Peyer's patch (tissue), 4 donors: Measurements from ENCODE around the gene RNF26. TPM values are rescaled to one million over a fixed set of nuclear protein-coding genes. Genes with fewer than 3 reads are reported as not detected.

Source experiments
- DNase-seq, 3 donors: peaks; one replicate each; pipeline ENCODE4 v3.0.0-alpha.2; 2017 to 2019
- H3K27ac ChIP-seq, 4 donors: fragments of 200-600 bp; sonication (generic); one replicate each; pipeline ENCODE4 v1.5.1; 2016 to 2019
- H3K27me3 ChIP-seq, 2 donors: fragments of 200-600 bp; sonication (generic); one replicate each; pipeline ENCODE4 v1.5.1; 2019
- H3K36me3 ChIP-seq, 3 donors: fragments of 200-600 bp; sonication (generic); one replicate each; pipeline ENCODE4 v1.5.1; 2016 to 2019
- H3K4me1 ChIP-seq, 4 donors: fragments of 200-600 bp; sonication (generic); one replicate each; pipeline ENCODE4 v1.5.1; 2016 to 2019
- H3K4me3 ChIP-seq, 4 donors: fragments of 200-600 bp; sonication (generic); 1 replicate in 3 of 4; 2 replicates in 1 of 4; pipeline ENCODE4 v1.5.1; 2016 to 2019; ENCODE audit warnings: mild to moderate bottlenecking in 1 of 4
- H3K9me3 ChIP-seq, 4 donors: fragments of 200-600 bp; sonication (generic); one replicate each; pipeline ENCODE4 v1.5.1; 2016 to 2019; ENCODE audit warnings: mild to moderate bottlenecking in 1 of 4
- POLR2A ChIP-seq, 2 donors: fragments of 450-650 bp; IDR thresholded peaks; one replicate each; pipeline ENCODE4 v1.5.1; 2017; ENCODE audit warnings: antibody characterized with exemption in 2 of 2, mild to moderate bottlenecking in 2 of 2, moderate library complexity in 2 of 2
- total RNA-seq, 4 donors: library from RNA; depleted of rRNA; stranded (reverse); fragments of >200 nt; gene quantifications; one replicate each; pipeline ENCODE4 v1.1.0, GENCODE V29; 2016
- TF ChIP-seq, protein P1 (sequence below), 6 experiments: fragments of 450-650 bp in 4 of 6; fragments of 200-600 bp in 2 of 6; sonication (generic) in 1 of 6; IDR thresholded peaks; one replicate each; pipeline ENCODE4 v1.5.1; 2017 to 2019; ENCODE audit warnings: antibody characterized with exemption in 6 of 6, mild to moderate bottlenecking in 3 of 6, moderate library complexity in 1 of 6

Gene RNF26
- total RNA-seq, 4 donors from 2014 or later: 15.5 to 23.4 (median 16.5) TPM

DNA sequence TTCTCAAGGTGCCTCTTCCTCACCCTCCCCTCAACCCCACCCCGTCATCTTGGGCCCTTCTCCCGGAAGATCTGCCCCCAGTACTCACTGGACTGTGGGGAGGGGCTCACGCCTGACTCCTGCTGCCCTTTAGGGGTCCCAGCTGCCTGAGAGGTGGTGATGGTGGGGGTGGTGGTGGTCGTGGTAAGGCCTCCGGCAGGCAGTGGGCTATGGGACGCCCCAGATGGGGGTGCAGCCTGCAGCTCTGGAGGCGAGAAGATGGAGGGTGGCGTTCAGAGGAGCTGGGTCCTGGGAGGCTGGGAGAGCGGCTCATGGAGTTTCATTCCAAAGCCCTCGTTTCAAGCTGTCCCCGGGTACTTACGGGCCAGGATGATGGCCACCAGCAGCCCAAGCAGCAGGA lies 11.4 kb downstream of the RNF26 start:
- Histone ChIP-seq H3K36me3 (no peaks in the 10 kb centered on the region), H3K27ac (no peak overlapping the region), H3K9me3 (no peaks in the 10 kb centered on the region), H3K4me1 (peaks cover 2 to 11% (median 5%) of the 10 kb centered on the region in 4 donors), H3K27me3 (peaks cover 0 to 5% of the 10 kb centered on the region in 2 donors), H3K4me3 (no peak overlapping the region)
- DNase-seq: no peak
- TF ChIP-seq, protein P1, sequence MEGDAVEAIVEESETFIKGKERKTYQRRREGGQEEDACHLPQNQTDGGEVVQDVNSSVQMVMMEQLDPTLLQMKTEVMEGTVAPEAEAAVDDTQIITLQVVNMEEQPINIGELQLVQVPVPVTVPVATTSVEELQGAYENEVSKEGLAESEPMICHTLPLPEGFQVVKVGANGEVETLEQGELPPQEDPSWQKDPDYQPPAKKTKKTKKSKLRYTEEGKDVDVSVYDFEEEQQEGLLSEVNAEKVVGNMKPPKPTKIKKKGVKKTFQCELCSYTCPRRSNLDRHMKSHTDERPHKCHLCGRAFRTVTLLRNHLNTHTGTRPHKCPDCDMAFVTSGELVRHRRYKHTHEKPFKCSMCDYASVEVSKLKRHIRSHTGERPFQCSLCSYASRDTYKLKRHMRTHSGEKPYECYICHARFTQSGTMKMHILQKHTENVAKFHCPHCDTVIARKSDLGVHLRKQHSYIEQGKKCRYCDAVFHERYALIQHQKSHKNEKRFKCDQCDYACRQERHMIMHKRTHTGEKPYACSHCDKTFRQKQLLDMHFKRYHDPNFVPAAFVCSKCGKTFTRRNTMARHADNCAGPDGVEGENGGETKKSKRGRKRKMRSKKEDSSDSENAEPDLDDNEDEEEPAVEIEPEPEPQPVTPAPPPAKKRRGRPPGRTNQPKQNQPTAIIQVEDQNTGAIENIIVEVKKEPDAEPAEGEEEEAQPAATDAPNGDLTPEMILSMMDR (IDR thresholded peaks at IDR 0.05): no peak
- TF ChIP-seq POLR2A (IDR thresholded peaks at IDR 0.05): no peak

DNA sequence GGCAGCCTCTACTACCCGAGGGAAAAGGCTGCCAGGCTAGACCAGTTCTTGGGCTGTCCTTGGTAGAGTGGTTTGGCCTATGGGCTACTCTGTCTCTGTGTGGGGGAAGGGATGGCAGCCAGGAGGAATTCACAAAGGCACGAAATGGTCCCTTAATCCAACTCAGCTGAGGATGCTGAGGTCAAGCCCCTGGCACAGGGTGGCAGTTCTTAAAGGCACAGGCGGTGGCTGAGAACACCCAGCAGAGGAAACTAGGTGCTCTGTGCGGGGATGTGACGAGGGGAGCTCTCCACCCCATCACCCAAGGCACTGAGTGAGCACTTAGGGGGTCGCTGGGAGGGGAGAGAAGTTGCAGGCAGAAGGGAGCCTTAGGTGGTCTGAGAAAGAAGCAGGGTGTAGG lies 12.3 kb downstream of the RNF26 start, which contains the start of gene MFRP:
Gene MFRP, minus strand, starts transcription at position 101 of the 400 bp plus-strand sequence. CDS start 192 bp downstream, outside the sequence.
- H3K4me1 ChIP-seq: peaks cover 0 to 2% (median 0%) of the 10 kb centered on the region in 4 donors
- H3K36me3 ChIP-seq: no peaks in the 10 kb centered on the region
- H3K9me3 ChIP-seq: no peaks in the 10 kb centered on the region
- H3K4me3 ChIP-seq: no peak within 1 kb of the TSS
- DNase-seq: no peak
- H3K27ac ChIP-seq: no peak within 1 kb of the TSS
- no peaks in the 10 kb centered on the region for H3K27me3 ChIP-seq
- no peak for TF ChIP-seq POLR2A (IDR thresholded peaks at IDR 0.05)
- TF ChIP-seq, protein P1 (IDR thresholded peaks at IDR 0.05): no peak

DNA sequence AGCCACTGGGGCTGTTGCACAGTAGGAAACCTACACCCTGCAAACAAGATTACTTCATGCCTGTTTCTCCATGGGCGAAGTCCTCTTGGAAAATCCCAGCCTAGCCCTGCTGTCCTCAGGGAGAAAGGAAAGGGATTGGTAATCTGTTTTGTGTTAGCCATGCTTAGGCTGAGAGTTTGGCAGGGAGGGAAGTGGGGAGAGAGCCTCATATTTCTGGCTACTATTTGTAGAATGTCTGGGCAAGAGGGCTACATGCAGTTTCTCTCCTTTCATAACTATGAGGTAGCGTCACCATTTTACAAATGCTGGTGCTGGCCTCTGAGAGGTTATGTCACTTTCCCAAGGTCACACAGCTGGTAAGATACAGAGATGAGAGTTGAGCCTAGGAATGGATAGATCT lies 12.9 kb downstream of the RNF26 start:
- H3K4me3 ChIP-seq: no peak overlapping the region
- no peak for DNase-seq
- TF ChIP-seq POLR2A (IDR thresholded peaks at IDR 0.05): no peak
- TF ChIP-seq, protein P1 (IDR thresholded peaks at IDR 0.05): no peak
- H3K4me1 ChIP-seq: no peaks in the 10 kb centered on the region
- no peaks in the 10 kb centered on the region for H3K9me3 ChIP-seq
- no peak overlapping the region for H3K27ac ChIP-seq
- H3K27me3 ChIP-seq: no peaks in the 10 kb centered on the region
- no peaks in the 10 kb centered on the region for H3K36me3 ChIP-seq

DNA sequence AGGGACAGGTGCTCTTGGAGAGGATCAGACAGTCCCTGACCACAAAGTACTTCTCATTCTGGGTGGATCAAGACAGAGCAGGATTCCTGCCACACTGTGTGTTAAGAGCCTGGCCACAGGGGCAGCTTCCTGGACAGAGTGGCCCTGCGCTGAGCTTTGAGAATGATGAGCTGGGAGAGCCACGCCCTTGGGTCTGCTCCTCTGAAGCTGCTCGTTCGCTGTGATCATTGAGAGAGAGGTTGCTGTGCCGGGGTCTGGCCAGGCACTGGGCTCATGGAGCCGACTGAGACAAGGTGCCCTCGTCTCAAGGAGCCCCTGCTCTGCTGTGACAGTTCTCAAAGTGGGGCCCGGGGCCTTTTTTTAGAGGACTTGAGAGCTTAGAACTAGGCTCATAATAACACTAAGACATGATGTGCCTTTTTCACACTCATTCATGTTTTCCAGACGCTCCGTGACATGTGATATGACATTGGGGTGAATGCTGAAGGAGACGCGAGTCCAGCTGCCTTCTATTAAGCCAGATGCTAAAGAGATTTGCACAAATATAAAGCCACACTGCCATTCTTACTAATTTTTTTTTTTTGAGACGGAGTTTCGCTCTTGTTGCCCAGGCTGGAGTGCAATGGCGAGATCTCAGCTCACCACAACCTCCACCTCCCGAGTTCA lies 13.7 kb downstream of the RNF26 start:
- H3K36me3 ChIP-seq: no peaks in the 10 kb centered on the region
- TF ChIP-seq, protein P1 (IDR thresholded peaks at IDR 0.05): no peak
- no peak for TF ChIP-seq POLR2A (IDR thresholded peaks at IDR 0.05)
- no peak for DNase-seq
- no peak overlapping the region for H3K4me3 ChIP-seq
- no peaks in the 10 kb centered on the region for H3K27me3 ChIP-seq
- no peak overlapping the region for H3K27ac ChIP-seq
- no peaks in the 10 kb centered on the region for H3K9me3 ChIP-seq
- H3K4me1 ChIP-seq: peaks cover 0 to 4% (median 0%) of the 10 kb centered on the region in 4 donors

DNA sequence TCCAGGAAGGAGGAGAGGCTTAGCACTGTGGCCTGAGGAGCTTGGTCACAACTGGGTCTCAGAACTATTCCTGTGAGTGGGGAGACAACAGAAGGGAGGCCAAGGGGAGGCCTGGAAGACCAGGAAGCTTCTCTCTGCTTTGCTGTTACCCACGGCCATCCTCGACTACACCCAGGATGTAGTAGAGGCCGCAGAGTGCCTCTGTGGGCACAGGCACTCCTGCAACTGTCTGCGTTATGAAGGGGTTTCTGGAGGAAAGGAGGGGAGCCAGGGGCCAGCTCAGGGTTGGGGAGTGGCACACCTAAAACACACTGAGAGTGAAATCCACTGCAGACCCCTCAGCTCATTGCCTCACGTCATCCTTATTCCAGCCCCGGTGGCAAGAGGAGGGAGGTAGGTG lies 16.0 kb downstream of the RNF26 start:
- H3K36me3 ChIP-seq: no peaks in the 10 kb centered on the region
- no peaks in the 10 kb centered on the region for H3K27me3 ChIP-seq
- TF ChIP-seq, protein P1 (IDR thresholded peaks at IDR 0.05): no peak
- TF ChIP-seq POLR2A (IDR thresholded peaks at IDR 0.05): no peak
- no peaks in the 10 kb centered on the region for H3K9me3 ChIP-seq
- peaks cover 0 to 10% (median 0%) of the 10 kb centered on the region in 4 donors for H3K4me1 ChIP-seq
- H3K4me3 ChIP-seq: no peak overlapping the region
- DNase-seq: no peak
- H3K27ac ChIP-seq: no peak overlapping the region
